ENCODE results near the gene ELK1.

ELK1 gene

DNA sequence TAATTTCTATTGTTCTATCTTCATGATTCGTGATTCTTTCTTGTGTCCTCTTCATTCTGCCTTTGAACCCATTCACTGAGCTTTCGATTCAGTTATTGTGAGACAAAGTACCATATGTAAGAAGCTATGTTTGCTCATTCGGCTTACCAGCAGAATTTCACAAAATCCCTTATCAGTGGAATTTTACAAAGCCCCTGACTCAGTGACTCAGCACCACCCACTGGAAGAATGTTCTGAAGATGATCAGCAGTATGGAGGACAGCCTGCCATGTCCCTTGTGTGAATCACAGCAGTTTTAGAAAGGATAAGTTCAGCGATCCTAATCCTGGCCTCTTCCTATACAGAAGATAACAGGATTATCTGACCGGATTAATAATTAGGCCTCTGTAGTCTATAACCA lies 14.4 kb upstream of the ELK1 start:
- Histone ChIP-seq H3K4me3 (ENCODE audit: low read depth, low read length) (no peak overlapping the region), H3K9me3 (ENCODE audit: control insufficient read depth, insufficient read depth, low read depth, low read length) (no peaks in the 10 kb centered on the region), H3K4me1 (ENCODE audit: control insufficient read depth, insufficient read depth, low read length) (no peaks in the 10 kb centered on the region), H3K27ac (ENCODE audit: extremely low read depth, low read depth, low read length) (no peak overlapping the region), H3K36me3 (ENCODE audit: control insufficient read depth in 2 of 2, insufficient read depth in 1 of 2, low read length in 2 of 2) (no peaks in the 10 kb centered on the region)
- ChIA-PET POLR2A (no interaction called here), CTCF (no interaction called here)
- TF ChIP-seq ZNF324 (tag by site-specific recombination; IDR thresholded peaks at IDR 0.05) (no peak), ZNF558 (tag by site-specific recombination; IDR thresholded peaks at IDR 0.05) (no peak), ZNF529 (tag by site-specific recombination; IDR thresholded peaks at IDR 0.05; ENCODE audit: insufficient replicate concordance) (no peak), ZNF514 (tag by site-specific recombination; IDR thresholded peaks at IDR 0.05) (no peak), ZNF549 (tag by site-specific recombination; IDR thresholded peaks at IDR 0.05) (no peak), ZNF416 (tag by site-specific recombination; IDR thresholded peaks at IDR 0.05) (no peak)
- TF ChIP-seq, protein P1, sequence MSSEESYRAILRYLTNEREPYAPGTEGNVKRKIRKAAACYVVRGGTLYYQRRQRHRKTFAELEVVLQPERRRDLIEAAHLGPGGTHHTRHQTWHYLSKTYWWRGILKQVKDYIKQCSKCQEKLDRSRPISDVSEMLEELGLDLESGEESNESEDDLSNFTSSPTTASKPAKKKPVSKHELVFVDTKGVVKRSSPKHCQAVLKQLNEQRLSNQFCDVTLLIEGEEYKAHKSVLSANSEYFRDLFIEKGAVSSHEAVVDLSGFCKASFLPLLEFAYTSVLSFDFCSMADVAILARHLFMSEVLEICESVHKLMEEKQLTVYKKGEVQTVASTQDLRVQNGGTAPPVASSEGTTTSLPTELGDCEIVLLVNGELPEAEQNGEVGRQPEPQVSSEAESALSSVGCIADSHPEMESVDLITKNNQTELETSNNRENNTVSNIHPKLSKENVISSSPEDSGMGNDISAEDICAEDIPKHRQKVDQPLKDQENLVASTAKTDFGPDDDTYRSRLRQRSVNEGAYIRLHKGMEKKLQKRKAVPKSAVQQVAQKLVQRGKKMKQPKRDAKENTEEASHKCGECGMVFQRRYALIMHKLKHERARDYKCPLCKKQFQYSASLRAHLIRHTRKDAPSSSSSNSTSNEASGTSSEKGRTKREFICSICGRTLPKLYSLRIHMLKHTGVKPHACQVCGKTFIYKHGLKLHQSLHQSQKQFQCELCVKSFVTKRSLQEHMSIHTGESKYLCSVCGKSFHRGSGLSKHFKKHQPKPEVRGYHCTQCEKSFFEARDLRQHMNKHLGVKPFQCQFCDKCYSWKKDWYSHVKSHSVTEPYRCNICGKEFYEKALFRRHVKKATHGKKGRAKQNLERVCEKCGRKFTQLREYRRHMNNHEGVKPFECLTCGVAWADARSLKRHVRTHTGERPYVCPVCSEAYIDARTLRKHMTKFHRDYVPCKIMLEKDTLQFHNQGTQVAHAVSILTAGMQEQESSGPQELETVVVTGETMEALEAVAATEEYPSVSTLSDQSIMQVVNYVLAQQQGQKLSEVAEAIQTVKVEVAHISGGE (tag by site-specific recombination; conservative IDR thresholded peaks at IDR 0.05; ENCODE audit: low read depth), result no peak

DNA sequence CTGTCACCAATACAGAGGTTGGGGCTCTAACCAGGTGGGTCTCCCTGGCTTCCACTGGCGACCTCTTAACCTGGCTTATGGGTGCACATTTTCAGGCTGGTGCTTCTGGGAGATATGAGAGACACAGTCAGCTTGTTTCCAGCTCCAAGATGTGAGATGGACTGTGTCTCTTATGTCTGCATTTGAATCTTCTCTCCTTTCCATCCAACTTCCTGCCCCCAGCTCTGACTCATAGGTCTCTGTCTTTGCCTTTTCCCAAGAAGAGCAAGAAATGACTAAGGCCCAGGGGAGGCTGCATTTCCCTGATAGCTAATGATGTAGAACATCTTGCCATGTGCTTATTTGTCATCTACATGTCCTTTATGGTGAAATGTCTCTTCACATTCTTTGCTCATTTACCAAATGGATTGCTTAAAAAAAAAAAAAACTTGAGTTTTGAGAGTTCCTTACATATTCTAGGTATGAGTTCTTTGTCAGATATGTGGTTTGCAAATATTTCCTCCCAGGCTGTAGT lies 11.8 kb upstream of the ELK1 start:
- Histone ChIP-seq H3K9me3 (ENCODE audit: control insufficient read depth, insufficient read depth, low read depth, low read length) (no peaks in the 10 kb centered on the region), H3K4me3 (ENCODE audit: low read depth, low read length) (no peak overlapping the region), H3K4me1 (ENCODE audit: control insufficient read depth, insufficient read depth, low read length) (no peaks in the 10 kb centered on the region), H3K27ac (ENCODE audit: extremely low read depth, low read depth, low read length) (no peak overlapping the region), H3K36me3 (ENCODE audit: control insufficient read depth in 2 of 2, insufficient read depth in 1 of 2, low read length in 2 of 2) (peaks cover 0 to 5% of the 10 kb centered on the region in 2 experiments; a peak in 1 of 3 replicates)
- CTCF ChIA-PET, result interaction anchor here (0.5 to 0.7 kb wide), 3 partner anchors 10 to 1204 kb away, joined by 3 to 7 read pairs (median 3); no protein-coding TSS in a partner anchor
- POLR2A ChIA-PET, result no interaction called here
- no peak for TF ChIP-seq KLF8 (tag by site-specific recombination; IDR thresholded peaks at IDR 0.05)
- TF ChIP-seq GFI1B (tag by site-specific recombination; IDR thresholded peaks at IDR 0.05), result no peak
- TF ChIP-seq, protein P2, sequence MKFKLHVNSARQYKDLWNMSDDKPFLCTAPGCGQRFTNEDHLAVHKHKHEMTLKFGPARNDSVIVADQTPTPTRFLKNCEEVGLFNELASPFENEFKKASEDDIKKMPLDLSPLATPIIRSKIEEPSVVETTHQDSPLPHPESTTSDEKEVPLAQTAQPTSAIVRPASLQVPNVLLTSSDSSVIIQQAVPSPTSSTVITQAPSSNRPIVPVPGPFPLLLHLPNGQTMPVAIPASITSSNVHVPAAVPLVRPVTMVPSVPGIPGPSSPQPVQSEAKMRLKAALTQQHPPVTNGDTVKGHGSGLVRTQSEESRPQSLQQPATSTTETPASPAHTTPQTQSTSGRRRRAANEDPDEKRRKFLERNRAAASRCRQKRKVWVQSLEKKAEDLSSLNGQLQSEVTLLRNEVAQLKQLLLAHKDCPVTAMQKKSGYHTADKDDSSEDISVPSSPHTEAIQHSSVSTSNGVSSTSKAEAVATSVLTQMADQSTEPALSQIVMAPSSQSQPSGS (tag by site-specific recombination; IDR thresholded peaks at IDR 0.05; ENCODE audit: low read depth), result no peak
- no peak for TF ChIP-seq SCRT1 (tag by site-specific recombination; IDR thresholded peaks at IDR 0.05; ENCODE audit: borderline replicate concordance)
- TF ChIP-seq ZNF791 (tag by site-specific recombination; IDR thresholded peaks at IDR 0.05), result no peak

DNA sequence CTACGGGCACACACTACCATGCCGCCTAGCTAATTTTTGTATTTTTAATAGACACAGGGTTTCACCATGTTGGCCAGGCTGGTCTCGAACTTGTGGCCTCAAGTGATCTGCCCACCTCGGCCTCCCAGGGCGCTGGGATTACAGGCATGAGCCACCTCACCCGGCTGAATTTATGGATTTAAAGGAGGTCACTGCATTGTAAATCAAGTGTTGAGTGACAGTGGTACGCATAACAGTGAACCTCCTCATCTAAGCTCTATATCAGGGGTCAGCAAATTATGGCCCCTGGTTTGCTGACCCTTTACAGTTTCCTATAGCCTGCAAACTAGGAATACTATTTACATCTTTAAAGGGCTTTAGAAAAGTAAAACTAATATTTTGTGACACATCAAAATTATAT lies 11.2 kb upstream of the ELK1 start:
- Histone ChIP-seq H3K4me1 (ENCODE audit: control insufficient read depth, insufficient read depth, low read length) (no peaks in the 10 kb centered on the region), H3K36me3 (ENCODE audit: control insufficient read depth in 2 of 2, insufficient read depth in 1 of 2, low read length in 2 of 2) (peaks cover under 1 to 12% of the 10 kb centered on the region in 2 experiments; a peak in 2 of 3 replicates), H3K4me3 (ENCODE audit: low read depth, low read length) (no peak overlapping the region), H3K27ac (ENCODE audit: extremely low read depth, low read depth, low read length) (no peak overlapping the region), H3K9me3 (ENCODE audit: control insufficient read depth, insufficient read depth, low read depth, low read length) (no peaks in the 10 kb centered on the region)
- CTCF ChIA-PET, result interaction anchor here (0.5 kb wide), 1 partner anchor 1205 kb away, joined by 7 read pairs; no protein-coding TSS in a partner anchor
- POLR2A ChIA-PET, result no interaction called here
- TF ChIP-seq ZNF132 (tag by site-specific recombination; IDR thresholded peaks at IDR 0.05; ENCODE audit: borderline replicate concordance) (no peak), ZSCAN16 (tag by site-specific recombination; IDR thresholded peaks at IDR 0.05) (no peak), ZNF239 (tag by site-specific recombination; IDR thresholded peaks at IDR 0.05) (no peak), GFI1B (tag by site-specific recombination; IDR thresholded peaks at IDR 0.05) (no peak), ZNF560 (tag by site-specific recombination; IDR thresholded peaks at IDR 0.05; ENCODE audit: borderline replicate concordance) (no peak), ZNF48 (tag by site-specific recombination; IDR thresholded peaks at IDR 0.05) (no peak), SCRT2 (tag by site-specific recombination; IDR thresholded peaks at IDR 0.05) (no peak), ZNF76 (tag by site-specific recombination; IDR thresholded peaks at IDR 0.05; ENCODE audit: borderline replicate concordance, low read depth) (no peak), ZNF555 (tag by site-specific recombination; conservative IDR thresholded peaks at IDR 0.05) (no peak), ZNF792 (tag by site-specific recombination; IDR thresholded peaks at IDR 0.05) (no peak), ZNF548 (tag by site-specific recombination; IDR thresholded peaks at IDR 0.05) (no peak)
- TF ChIP-seq, protein P3, sequence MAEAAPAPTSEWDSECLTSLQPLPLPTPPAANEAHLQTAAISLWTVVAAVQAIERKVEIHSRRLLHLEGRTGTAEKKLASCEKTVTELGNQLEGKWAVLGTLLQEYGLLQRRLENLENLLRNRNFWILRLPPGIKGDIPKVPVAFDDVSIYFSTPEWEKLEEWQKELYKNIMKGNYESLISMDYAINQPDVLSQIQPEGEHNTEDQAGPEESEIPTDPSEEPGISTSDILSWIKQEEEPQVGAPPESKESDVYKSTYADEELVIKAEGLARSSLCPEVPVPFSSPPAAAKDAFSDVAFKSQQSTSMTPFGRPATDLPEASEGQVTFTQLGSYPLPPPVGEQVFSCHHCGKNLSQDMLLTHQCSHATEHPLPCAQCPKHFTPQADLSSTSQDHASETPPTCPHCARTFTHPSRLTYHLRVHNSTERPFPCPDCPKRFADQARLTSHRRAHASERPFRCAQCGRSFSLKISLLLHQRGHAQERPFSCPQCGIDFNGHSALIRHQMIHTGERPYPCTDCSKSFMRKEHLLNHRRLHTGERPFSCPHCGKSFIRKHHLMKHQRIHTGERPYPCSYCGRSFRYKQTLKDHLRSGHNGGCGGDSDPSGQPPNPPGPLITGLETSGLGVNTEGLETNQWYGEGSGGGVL (tag by site-specific recombination; IDR thresholded peaks at IDR 0.05), result no peak
- TF ChIP-seq, protein P4, sequence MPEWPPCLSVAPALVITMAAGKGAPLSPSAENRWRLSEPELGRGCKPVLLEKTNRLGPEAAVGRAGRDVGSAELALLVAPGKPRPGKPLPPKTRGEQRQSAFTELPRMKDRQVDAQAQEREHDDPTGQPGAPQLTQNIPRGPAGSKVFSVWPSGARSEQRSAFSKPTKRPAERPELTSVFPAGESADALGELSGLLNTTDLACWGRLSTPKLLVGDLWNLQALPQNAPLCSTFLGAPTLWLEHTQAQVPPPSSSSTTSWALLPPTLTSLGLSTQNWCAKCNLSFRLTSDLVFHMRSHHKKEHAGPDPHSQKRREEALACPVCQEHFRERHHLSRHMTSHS (tag by site-specific recombination; IDR thresholded peaks at IDR 0.05), result no peak
